Glutamatergic neuron (in vitro differentiated cells): Measurements from ENCODE around the gene NT5C3A. TPM values are rescaled to one million over a fixed set of nuclear protein-coding genes. Genes with fewer than 3 reads are reported as not detected.

Experiments used
- DNase-seq: peaks from one replicate; pipeline ENCODE4 v3.0.0; 2022
- H3K27ac Mint-ChIP-seq: one replicate; pipeline ENCODE4 v1.8.0; 2020; ENCODE audit warnings: mild to moderate bottlenecking, mixed read lengths, inconsistent platforms; ENCODE audit not compliant: unreplicated experiment
- H3K27me3 Mint-ChIP-seq: one replicate; pipeline ENCODE4 v1.8.0; 2020; ENCODE audit warnings: mild to moderate bottlenecking, moderate library complexity, mixed read lengths, inconsistent platforms; ENCODE audit not compliant: unreplicated experiment
- H3K36me3 Mint-ChIP-seq: one replicate; pipeline ENCODE4 v1.8.0; 2020; ENCODE audit warnings: mild to moderate bottlenecking, mixed read lengths, inconsistent platforms; ENCODE audit not compliant: unreplicated experiment
- H3K4me1 Mint-ChIP-seq: one replicate; pipeline ENCODE4 v1.8.0; 2020; ENCODE audit warnings: mild to moderate bottlenecking, low read depth, mixed read lengths, inconsistent platforms; ENCODE audit not compliant: unreplicated experiment
- H3K4me3 Mint-ChIP-seq: one replicate; pipeline ENCODE4 v1.8.0; 2020; ENCODE audit warnings: mild to moderate bottlenecking, mixed read lengths, inconsistent platforms; ENCODE audit not compliant: unreplicated experiment
- H3K9me3 Mint-ChIP-seq: one replicate; pipeline ENCODE4 v1.8.0; 2020; ENCODE audit warnings: mild to moderate bottlenecking, moderate library complexity, mixed read lengths, inconsistent platforms; ENCODE audit not compliant: unreplicated experiment
- total RNA-seq: library from RNA; stranded (reverse); fragmentation: NEBNext Ultra II Directional; extraction: Animal tissue kit (Norgen Biotek cat#: 25700); gene quantifications from one replicate; pipeline ENCODE4 v1.2.1, GENCODE V29; 2021; ENCODE audit not compliant: unreplicated experiment
- TF ChIP-seq, protein P1 (sequence below): fragments of 200-600 bp; sonication (generic); IDR thresholded peaks from one replicate; pipeline ENCODE4 v1.5.0; 2021; ENCODE audit not compliant: partially characterized antibody, unreplicated experiment

The NT5C3A gene
- total RNA-seq, 1 donor from 2014 or later, result 35.9 TPM

DNA sequence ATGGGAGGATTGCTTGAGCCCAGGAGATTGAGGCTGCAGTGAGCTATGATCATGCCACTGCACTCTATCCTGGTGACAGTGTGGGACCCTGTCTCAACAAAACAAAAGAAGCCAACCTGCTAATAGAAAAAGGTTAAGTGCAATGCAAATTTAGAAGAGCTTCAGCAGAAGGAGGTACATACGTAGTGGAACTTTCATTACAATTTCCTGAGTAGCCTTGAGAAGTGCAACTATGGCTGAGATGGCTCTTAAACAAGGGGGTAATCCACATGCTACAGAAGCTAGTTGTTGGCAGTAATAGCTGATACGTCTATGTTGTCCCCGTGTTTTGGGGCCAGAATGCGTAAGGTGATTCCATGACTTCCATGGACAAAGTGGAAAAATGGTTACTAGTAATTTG is 10.7 kb upstream of the NT5C3A start:
- Mint-ChIP-seq H3K36me3 (peaks cover 12% of the 10 kb centered on the region), H3K27me3 (no peaks in the 10 kb centered on the region)

DNA sequence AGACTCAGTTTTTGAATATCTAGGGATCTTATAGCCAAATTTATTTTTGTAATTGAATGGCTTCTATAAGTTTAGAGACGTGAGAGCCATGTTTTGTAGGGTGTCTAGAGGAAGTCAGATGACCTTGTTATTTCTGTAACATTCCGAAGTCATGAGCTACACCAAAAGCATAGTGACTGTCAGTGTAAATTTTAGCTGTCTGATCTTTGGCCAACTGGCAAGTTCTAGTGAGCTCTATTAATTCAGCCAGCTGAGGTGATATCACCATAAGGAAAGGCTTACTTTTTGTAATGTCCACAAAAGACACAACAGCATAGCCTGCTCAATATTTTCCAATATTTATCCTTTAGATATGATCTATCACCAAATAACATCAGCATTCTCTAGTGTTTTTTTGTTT is 9.9 kb upstream of the NT5C3A start:
- no peak overlapping the region for H3K27ac Mint-ChIP-seq
- H3K36me3 Mint-ChIP-seq, result peaks cover 12% of the 10 kb centered on the region
- no peaks in the 10 kb centered on the region for H3K4me1 Mint-ChIP-seq
- H3K4me3 Mint-ChIP-seq, result no peak overlapping the region
- H3K27me3 Mint-ChIP-seq, result no peaks in the 10 kb centered on the region
- DNase-seq, result no peak
- H3K9me3 Mint-ChIP-seq, result peaks cover 4% of the 10 kb centered on the region
- TF ChIP-seq, protein P1, sequence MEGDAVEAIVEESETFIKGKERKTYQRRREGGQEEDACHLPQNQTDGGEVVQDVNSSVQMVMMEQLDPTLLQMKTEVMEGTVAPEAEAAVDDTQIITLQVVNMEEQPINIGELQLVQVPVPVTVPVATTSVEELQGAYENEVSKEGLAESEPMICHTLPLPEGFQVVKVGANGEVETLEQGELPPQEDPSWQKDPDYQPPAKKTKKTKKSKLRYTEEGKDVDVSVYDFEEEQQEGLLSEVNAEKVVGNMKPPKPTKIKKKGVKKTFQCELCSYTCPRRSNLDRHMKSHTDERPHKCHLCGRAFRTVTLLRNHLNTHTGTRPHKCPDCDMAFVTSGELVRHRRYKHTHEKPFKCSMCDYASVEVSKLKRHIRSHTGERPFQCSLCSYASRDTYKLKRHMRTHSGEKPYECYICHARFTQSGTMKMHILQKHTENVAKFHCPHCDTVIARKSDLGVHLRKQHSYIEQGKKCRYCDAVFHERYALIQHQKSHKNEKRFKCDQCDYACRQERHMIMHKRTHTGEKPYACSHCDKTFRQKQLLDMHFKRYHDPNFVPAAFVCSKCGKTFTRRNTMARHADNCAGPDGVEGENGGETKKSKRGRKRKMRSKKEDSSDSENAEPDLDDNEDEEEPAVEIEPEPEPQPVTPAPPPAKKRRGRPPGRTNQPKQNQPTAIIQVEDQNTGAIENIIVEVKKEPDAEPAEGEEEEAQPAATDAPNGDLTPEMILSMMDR, result no peak

More for the DNA sequence above, 10.7 kb upstream of the NT5C3A start:
- TF ChIP-seq, protein P1, result no peak
- no peaks in the 10 kb centered on the region for H3K4me1 Mint-ChIP-seq
- H3K27ac Mint-ChIP-seq, result no peak overlapping the region
- no peak for DNase-seq
- H3K9me3 Mint-ChIP-seq, result peaks cover 4% of the 10 kb centered on the region
- H3K4me3 Mint-ChIP-seq, result no peak overlapping the region

DNA sequence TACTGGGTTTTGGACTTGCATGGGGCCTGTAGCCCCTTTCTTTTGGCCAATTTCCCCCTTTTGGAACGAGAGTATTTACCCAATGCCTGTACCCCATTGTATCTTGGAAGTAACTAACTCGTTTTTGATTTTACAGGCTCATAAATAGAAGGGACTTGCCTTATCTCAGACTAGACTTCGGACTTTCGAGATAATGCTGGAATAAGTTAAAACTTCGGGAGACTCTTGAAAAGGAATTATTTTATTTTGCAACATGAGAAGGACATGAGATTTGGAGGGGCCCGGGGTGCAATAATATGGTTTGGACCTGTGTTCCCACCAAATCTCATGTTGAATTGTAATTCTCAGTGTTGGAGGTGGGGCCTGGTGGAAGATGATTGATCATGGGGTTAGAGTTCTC is 8.3 kb upstream of the NT5C3A start:
- Mint-ChIP-seq H3K36me3 (peaks cover 20% of the 10 kb centered on the region), H3K4me3 (no peak overlapping the region), H3K27me3 (peaks cover 1% of the 10 kb centered on the region), H3K4me1 (no peaks in the 10 kb centered on the region), H3K27ac (no peak overlapping the region), H3K9me3 (peaks cover 9% of the 10 kb centered on the region)
- no peak for DNase-seq
- TF ChIP-seq, protein P1, result no peak

DNA sequence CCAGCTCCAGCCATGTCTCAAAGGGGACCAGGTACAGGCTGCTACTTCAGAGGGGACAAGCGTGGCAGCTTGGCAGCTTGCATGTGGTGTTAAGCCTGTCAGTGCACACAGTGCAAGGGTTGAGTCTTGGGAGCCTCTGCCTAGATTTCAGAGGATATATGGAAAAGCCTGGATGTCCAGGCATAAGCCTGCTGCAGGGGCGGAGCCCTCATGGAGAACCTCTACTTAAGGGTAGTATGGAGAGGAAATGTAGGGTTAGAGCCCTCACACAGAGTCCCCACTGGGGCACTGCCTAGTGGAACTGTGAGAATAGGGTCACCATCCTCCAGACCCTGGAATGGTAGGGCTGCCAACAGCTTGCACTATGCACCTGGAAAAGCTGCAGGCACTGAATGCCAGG is 7.7 kb upstream of the NT5C3A start:
- Mint-ChIP-seq H3K27me3 (peaks cover 1% of the 10 kb centered on the region), H3K9me3 (peaks cover 14% of the 10 kb centered on the region), H3K4me1 (no peaks in the 10 kb centered on the region), H3K27ac (no peak overlapping the region), H3K4me3 (no peak overlapping the region), H3K36me3 (peaks cover 23% of the 10 kb centered on the region)
- DNase-seq, result no peak
- TF ChIP-seq, protein P1, result no peak

DNA sequence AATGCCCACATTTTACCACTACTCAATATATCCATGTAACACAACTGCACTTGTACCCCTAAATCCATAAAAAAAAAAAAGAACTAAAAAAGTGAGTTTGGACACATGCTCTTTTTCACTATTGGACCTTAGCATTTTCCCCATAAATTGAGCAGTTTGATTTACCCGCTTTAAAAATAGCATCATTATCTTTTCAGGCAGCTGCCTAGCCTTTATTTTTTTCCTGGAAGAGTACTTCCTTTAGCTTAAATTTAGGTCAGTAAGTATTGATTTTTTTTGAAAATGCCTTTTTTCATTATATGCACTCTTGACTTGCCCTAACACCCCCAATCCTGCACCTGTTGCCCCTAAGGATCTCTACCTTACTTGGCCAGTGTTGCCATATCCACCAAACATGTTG is 5.3 kb upstream of the NT5C3A start:
- peaks cover 26% of the 10 kb centered on the region for H3K9me3 Mint-ChIP-seq
- peaks cover 8% of the 10 kb centered on the region for H3K27me3 Mint-ChIP-seq
- TF ChIP-seq, protein P1, result no peak
- no peak overlapping the region for H3K27ac Mint-ChIP-seq
- peaks cover 31% of the 10 kb centered on the region for H3K36me3 Mint-ChIP-seq
- H3K4me3 Mint-ChIP-seq, result no peak overlapping the region
- DNase-seq, result no peak
- H3K4me1 Mint-ChIP-seq, result no peaks in the 10 kb centered on the region
